Muscle layer of colon (tissue), 2 donors: ENCODE results near the gene NMB.
"Not testable (repeated sequence)": the region's sequence is repeated elsewhere in the genome, so short reads cannot be mapped to it uniquely, and the experiment has no call there.

ENCODE experiments used
- H3K27ac ChIP-seq: one replicate; pipeline ENCODE4 v1.7.0; 2013; ENCODE audit warnings: low read depth, mild to moderate bottlenecking, low read length, moderate library complexity
- H3K27me3 ChIP-seq, 2 donors: one replicate each; pipeline ENCODE4 v1.7.0; 2013; ENCODE audit warnings: low read length in 2 of 2, mild to moderate bottlenecking in 2 of 2; ENCODE audit not compliant: insufficient read depth in 2 of 2, control insufficient read depth in 1 of 2
- H3K36me3 ChIP-seq: one replicate; pipeline ENCODE4 v1.7.0; 2013; ENCODE audit warnings: mild to moderate bottlenecking, low read length; ENCODE audit not compliant: insufficient read depth
- H3K4me1 ChIP-seq: one replicate; pipeline ENCODE4 v1.7.0; 2013; ENCODE audit warnings: mild to moderate bottlenecking, low read length; ENCODE audit not compliant: insufficient read depth
- H3K4me3 ChIP-seq, 2 donors: one replicate each; pipeline ENCODE4 v1.7.0; 2013; ENCODE audit warnings: low read length in 2 of 2, low read depth in 1 of 2, mild to moderate bottlenecking in 1 of 2, moderate library complexity in 1 of 2
- H3K9ac ChIP-seq: one replicate; pipeline ENCODE4 v1.7.0; 2013; ENCODE audit warnings: low read length
- H3K9me3 ChIP-seq: one replicate; pipeline ENCODE4 v1.7.0; 2013; ENCODE audit warnings: mild to moderate bottlenecking, low read length
- donor health status: abdominal sarcoma.
- donor health status: Adenocarcinoma of cecum.

NMB gene

GRCh38 chr15:84658080-84658787 lies at the start of gene NMB:
Gene NMB (minus strand): TSS chr15:84658199. CDS start chr15:84658152, 47 bp downstream.
- Histone ChIP-seq H3K36me3 (no peaks in the 10 kb centered on the region), H3K27me3 (no peaks in the 10 kb centered on the region), H3K9ac (peak within 1 kb of the TSS; percentile 64), H3K4me3 (peak within 1 kb of the TSS; percentile 67 to 70), H3K9me3 (no peaks in the 10 kb centered on the region), H3K4me1 (peaks cover 21% of the 10 kb centered on the region), H3K27ac (peak within 1 kb of the TSS; percentile 75)

GRCh38 chr15:84703808-84704207 lies 45.8 kb upstream of the NMB start:
- Histone ChIP-seq H3K36me3 (no peaks in the 10 kb centered on the region), H3K4me1 (peaks cover 11% of the 10 kb centered on the region), H3K27me3 (no peaks in the 10 kb centered on the region), H3K27ac (no peak overlapping the region), H3K4me3 (no peak overlapping the region), H3K9ac (no peak overlapping the region), H3K9me3 (no peaks in the 10 kb centered on the region)

- H3K9me3 ChIP-seq: no peaks in the 10 kb centered on the region
- H3K4me1 ChIP-seq: peaks cover 11% of the 10 kb centered on the region
- H3K4me3 ChIP-seq: no peak overlapping the region
- H3K27ac ChIP-seq: peak overlapping the region; percentile 4
- H3K27me3 ChIP-seq: no peaks in the 10 kb centered on the region
- H3K9ac ChIP-seq: no peak overlapping the region
- no peaks in the 10 kb centered on the region for H3K36me3 ChIP-seq
These were observed 45.0 kb upstream of the NMB start for GRCh38 chr15:84702961-84703482.

- peaks cover 11% of the 10 kb centered on the region for H3K4me1 ChIP-seq
- no peaks in the 10 kb centered on the region for H3K9me3 ChIP-seq
- no peak overlapping the region for H3K9ac ChIP-seq
- H3K27ac ChIP-seq: no peak overlapping the region
- H3K36me3 ChIP-seq: no peaks in the 10 kb centered on the region
- H3K4me3 ChIP-seq: no peak overlapping the region
- H3K27me3 ChIP-seq: no peaks in the 10 kb centered on the region
These were observed 41.7 kb upstream of the NMB start for GRCh38 chr15:84699538-84700191.

GRCh38 chr15:84697236-84697990 lies 39.4 kb upstream of the NMB start:
- Histone ChIP-seq H3K4me3 (no peak overlapping the region), H3K36me3 (no peaks in the 10 kb centered on the region), H3K27ac (no peak overlapping the region), H3K9me3 (no peaks in the 10 kb centered on the region), H3K4me1 (no peaks in the 10 kb centered on the region), H3K9ac (no peak overlapping the region), H3K27me3 (no peaks in the 10 kb centered on the region)

GRCh38 chr15:84696757-84697156 lies 38.8 kb upstream of the NMB start:
- Histone ChIP-seq H3K4me3 (no peak overlapping the region), H3K9me3 (no peaks in the 10 kb centered on the region), H3K27me3 (no peaks in the 10 kb centered on the region), H3K4me1 (no peaks in the 10 kb centered on the region), H3K36me3 (no peaks in the 10 kb centered on the region), H3K9ac (no peak overlapping the region), H3K27ac (no peak overlapping the region)

- H3K9me3 ChIP-seq: no peaks in the 10 kb centered on the region
- no peak overlapping the region for H3K9ac ChIP-seq
- H3K4me3 ChIP-seq: no peak overlapping the region
- no peak overlapping the region for H3K27ac ChIP-seq
- no peaks in the 10 kb centered on the region for H3K27me3 ChIP-seq
- no peaks in the 10 kb centered on the region for H3K4me1 ChIP-seq
- H3K36me3 ChIP-seq: no peaks in the 10 kb centered on the region
These were observed 32.3 kb upstream of the NMB start for GRCh38 chr15:84690342-84690741.

- Histone ChIP-seq H3K27me3 (no peaks in the 10 kb centered on the region), H3K4me1 (no peaks in the 10 kb centered on the region), H3K4me3 (no peak overlapping the region), H3K9ac (no peak overlapping the region), H3K36me3 (no peaks in the 10 kb centered on the region), H3K9me3 (no peaks in the 10 kb centered on the region), H3K27ac (no peak overlapping the region)
These were observed 31.9 kb upstream of the NMB start for GRCh38 chr15:84689858-84690257.

- not testable (repeated sequence) for H3K4me1 ChIP-seq, H3K4me3 ChIP-seq, H3K27ac ChIP-seq, H3K9ac ChIP-seq, H3K36me3 ChIP-seq, H3K27me3 ChIP-seq, H3K9me3 ChIP-seq
These were observed 28.4 kb upstream of the NMB start for GRCh38 chr15:84686446-84686845.

GRCh38 chr15:84685304-84685703 lies 27.3 kb upstream of the NMB start:
- Histone ChIP-seq H3K9ac (no peak overlapping the region), H3K27ac (no peak overlapping the region), H3K27me3 (no peaks in the 10 kb centered on the region), H3K4me3 (no peak overlapping the region), H3K9me3 (no peaks in the 10 kb centered on the region), H3K36me3 (peaks cover 4% of the 10 kb centered on the region), H3K4me1 (no peaks in the 10 kb centered on the region)

- Histone ChIP-seq H3K9me3 (no peaks in the 10 kb centered on the region), H3K36me3 (peaks cover 12% of the 10 kb centered on the region), H3K27ac (no peak overlapping the region), H3K4me3 (no peak overlapping the region), H3K4me1 (no peaks in the 10 kb centered on the region), H3K27me3 (no peaks in the 10 kb centered on the region), H3K9ac (no peak overlapping the region)
These were observed 26.1 kb upstream of the NMB start for GRCh38 chr15:84684092-84684491.
